Endothelial cell of umbilical vein (primary cell): Measurements from ENCODE around the gene CRELD2. TPM values are rescaled to one million over a fixed set of nuclear protein-coding genes. Genes with fewer than 3 reads are reported as not detected.

ENCODE experiments used
- BruUV-seq: library from RNA; stranded (reverse); fragments of 400-500 nt; replicated peaks from 2 replicates; lab custom pipeline; 2021; lab: Mats Ljungman, UMichigan
- CTCF ChIA-PET: fragments of 300-600, 350-600 bp; sonication (Branson Sonifier 250); formaldehyde crosslinking; loops from one replicate; lab custom pipeline; 2021; ENCODE audit warnings: antibody characterized with exemption, inconsistent platforms; lab: Charles Lee
- POLR2A ChIA-PET: fragments of 300-600, 350-600 bp; sonication (Branson Sonifier 250); formaldehyde crosslinking; loops from one replicate; lab custom pipeline; 2021; ENCODE audit warnings: antibody characterized with exemption, inconsistent platforms; lab: Charles Lee
- DNase-seq: peaks from one replicate; pipeline ENCODE4 v3.0.0-alpha.2; 2011; ENCODE audit warnings: low read depth, low spot score
- FAIRE-seq: peaks from 2 replicates; lab custom pipeline; 2011; peaks lifted over from hg19 to GRCh38; lab: Jason Lieb, UNC
- H2AFZ ChIP-seq: 2 replicates; pipeline ENCODE4 v1.6.0; 2012; ENCODE audit warnings: low read depth, low read length, control low read depth, inconsistent platforms
- H3K27ac ChIP-seq: 2 replicates; pipeline ENCODE4 v1.5.1; 2011; ENCODE audit warnings: low read depth, mild to moderate bottlenecking, control low read depth, low read length, moderate library complexity; ENCODE audit not compliant: insufficient read depth
- H3K27me3 ChIP-seq, 2 experiments: 2 replicates each; pipeline versions ENCODE4 v1.6.0 to v1.6.1; 2011; ENCODE audit warnings: low read length in 2 of 2, mixed read lengths in 1 of 2; ENCODE audit not compliant: control insufficient read depth in 2 of 2, insufficient read depth in 2 of 2
- H3K36me3 ChIP-seq, 2 experiments: 2 replicates in 1 of 2; 3 replicates in 1 of 2; pipeline ENCODE4 v1.5.1; 2011; ENCODE audit warnings: low read length in 2 of 2, mild to moderate bottlenecking in 1 of 2, moderate library complexity in 1 of 2; ENCODE audit not compliant: control insufficient read depth in 2 of 2, insufficient read depth in 2 of 2; ENCODE audit errors: extremely low read depth in 1 of 2
- H3K4me1 ChIP-seq: 3 replicates; pipeline ENCODE4 v1.5.1; 2011; ENCODE audit warnings: mild to moderate bottlenecking, low read length; ENCODE audit not compliant: control insufficient read depth, insufficient read depth; ENCODE audit errors: extremely low read depth
- H3K4me2 ChIP-seq: 2 replicates; pipeline ENCODE4 v1.6.1; 2011; ENCODE audit warnings: low read length, control low read depth, mixed read lengths; ENCODE audit not compliant: insufficient read depth
- H3K4me3 ChIP-seq, 3 experiments: fragments of 200-600 bp in 1 of 3; sonication (generic), shearing (Covaris generic) in 1 of 3; replicated peaks in 1 of 3; 2 replicates each; pipeline ENCODE4 v1.5.1; 2011 to 2016; ENCODE audit warnings: control low read depth in 3 of 3, low read length in 3 of 3, mild to moderate bottlenecking in 2 of 3, inconsistent platforms in 1 of 3, low read depth in 1 of 3, moderate library complexity in 1 of 3; ENCODE audit not compliant: insufficient read depth in 1 of 3
- H3K79me2 ChIP-seq: 2 replicates; pipeline ENCODE4 v1.6.0; 2012; ENCODE audit warnings: low read length, inconsistent platforms; ENCODE audit not compliant: control insufficient read depth, insufficient read depth
- H3K9ac ChIP-seq: replicated peaks from 2 replicates; pipeline ENCODE3; 2011; ENCODE audit warnings: low read length, control low read depth; ENCODE audit not compliant: insufficient read depth; ENCODE audit errors: extremely low read depth
- H3K9me1 ChIP-seq: replicated peaks from 3 replicates; pipeline ENCODE4 v1.6.0; 2011; ENCODE audit warnings: mild to moderate bottlenecking, low read length; ENCODE audit not compliant: control insufficient read depth, insufficient read depth; ENCODE audit errors: extremely low read depth
- H3K9me3 ChIP-seq: replicated peaks from 2 replicates; pipeline ENCODE4 v1.5.1; 2012; ENCODE audit warnings: low read length, inconsistent platforms; ENCODE audit not compliant: control insufficient read depth, insufficient read depth
- H4K20me1 ChIP-seq: replicated peaks from 2 replicates; pipeline ENCODE3; 2011; ENCODE audit warnings: mild to moderate bottlenecking, low read length; ENCODE audit not compliant: control insufficient read depth, insufficient read depth; ENCODE audit errors: extremely low read depth
- EZH2 ChIP-seq: IDR thresholded peaks from 2 replicates; pipeline ENCODE4 v1.6.1; 2012; ENCODE audit warnings: borderline replicate concordance, low read depth, mild to moderate bottlenecking, moderate library complexity, low read length, inconsistent platforms; ENCODE audit not compliant: severe bottlenecking
- FOS ChIP-seq: IDR thresholded peaks from 2 replicates; pipeline ENCODE4 v1.6.1; 2011; ENCODE audit warnings: mild to moderate bottlenecking, low read length, moderate library complexity, borderline replicate concordance; ENCODE audit not compliant: insufficient read depth
- GATA2 ChIP-seq: IDR thresholded peaks from 2 replicates; pipeline ENCODE4 v1.7.0; 2011; ENCODE audit warnings: low read depth, mild to moderate bottlenecking, moderate library complexity, mixed read lengths, low read length; ENCODE audit not compliant: insufficient read length, insufficient read depth
- JUN ChIP-seq: IDR thresholded peaks from 2 replicates; pipeline ENCODE4 v1.6.1; 2011; ENCODE audit warnings: borderline replicate concordance, low read depth; ENCODE audit not compliant: insufficient read length, insufficient read depth
- POLR2A ChIP-seq: IDR thresholded peaks from 2 replicates; pipeline ENCODE4 v1.6.1; 2012; ENCODE audit warnings: low read depth, mild to moderate bottlenecking, control low read depth, low read length
- POLR2AphosphoS5 ChIP-seq: IDR thresholded peaks from 2 replicates; pipeline ENCODE4 v1.6.1; 2012; ENCODE audit warnings: low read depth, mild to moderate bottlenecking, control low read depth, low read length, moderate library complexity; ENCODE audit not compliant: insufficient read depth
- dilution Hi-C: fragments of 300-500 bp; cut with MboI; formaldehyde crosslinking; loops from one replicate; pipeline ENCODE4 v1.15.0; 2019; ENCODE audit warnings: low sequenced_read_pairs; ENCODE audit not compliant: extremely low pct_ligation_motif_present
- intact Hi-C: fragments of 100-400 bp; cut with micrococcal nuclease; formaldehyde crosslinking; loops from one replicate; pipeline ENCODE4 v1.10.0; 2022
- polyA plus RNA-seq, 4 experiments: library from polyadenylated mRNA; depleted of rRNA in 3 of 4; stranded (reverse) in 3 of 4; unstranded in 1 of 4; fragments of >200 nt; gene quantifications; 2 replicates each; pipeline versions ENCODE4 v1.2.1 to v1.2.3, GENCODE V29; 2011 to 2012; ENCODE audit warnings: missing spikeins in 1 of 4
- total RNA-seq: library from RNA; stranded (reverse); gene quantifications from 2 replicates; pipeline ENCODE4 v1.2.3, GENCODE V29; 2021
- TF ChIP-seq, protein P1 (sequence below): IDR thresholded peaks from 2 replicates; pipeline ENCODE4 v1.6.1; 2011; ENCODE audit not compliant: insufficient read depth, insufficient read length
- TF ChIP-seq, protein P2 (sequence below), 2 donors: IDR thresholded peaks; 1 replicate in 1 of 2; 2 replicates in 1 of 2; pipeline ENCODE4 v1.5.1; 2011; ENCODE audit warnings: low read length in 2 of 2, mild to moderate bottlenecking in 2 of 2, moderate library complexity in 2 of 2, control low read depth in 1 of 2, inconsistent platforms in 1 of 2, low read depth in 1 of 2; ENCODE audit not compliant: insufficient read depth in 1 of 2; ENCODE audit errors: extremely low read depth in 1 of 2

Gene CRELD2
- total and polyA plus RNA-seq, 2 donors (not counting 3 experiments of a cell fraction or from before 2014, with no cell fraction given): 71.0 to 86.3 TPM

DNA sequence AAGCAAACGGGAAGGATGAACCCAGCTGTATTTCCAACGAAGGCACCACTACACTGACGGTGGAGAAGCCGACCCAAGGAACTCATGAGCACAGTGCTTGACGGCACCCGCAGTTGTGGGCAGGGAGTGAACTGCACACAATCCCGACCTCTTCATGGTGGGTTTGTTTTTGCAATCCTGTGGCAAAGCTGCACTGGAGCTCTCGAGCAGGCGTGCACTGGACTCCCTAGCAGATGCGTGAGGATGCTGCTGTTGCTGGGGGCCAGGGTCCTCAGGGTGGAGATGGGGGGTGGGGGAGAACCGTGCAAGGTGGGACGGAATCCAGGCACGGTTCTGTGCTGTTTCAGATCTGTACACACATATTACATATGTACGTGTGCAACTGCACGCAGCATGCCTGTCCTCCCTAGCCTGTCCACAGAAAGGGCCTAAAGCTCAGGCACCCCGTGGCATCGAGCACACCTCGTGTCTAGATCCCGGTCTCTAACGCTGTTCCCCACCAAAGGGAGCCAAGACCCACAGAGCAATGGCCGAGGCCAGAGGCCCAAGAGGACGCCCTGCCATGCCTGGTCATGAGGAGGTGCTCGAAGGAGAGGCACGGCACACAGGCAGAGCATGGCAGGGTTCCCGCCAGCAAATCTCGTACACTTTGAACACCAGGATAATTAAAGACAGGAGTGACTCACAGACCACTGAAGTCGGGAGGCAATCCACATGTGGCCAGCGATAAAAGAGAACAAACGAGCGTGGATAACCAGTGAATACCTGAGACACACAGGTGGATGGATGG lies 17.8 kb upstream of the CRELD2 start:
- Histone ChIP-seq H3K27me3 (no peaks in the 10 kb centered on the region), H3K4me2 (no peak overlapping the region), H3K27ac (no peak overlapping the region), H2AFZ (no peak overlapping the region), H4K20me1 (no peaks in the 10 kb centered on the region), H3K9me1 (no peaks in the 10 kb centered on the region), H3K4me3 (no peak overlapping the region), H3K9me3 (no peaks in the 10 kb centered on the region), H3K36me3 (peaks cover 0 to 15% of the 10 kb centered on the region in 2 experiments), H3K4me1 (no peaks in the 10 kb centered on the region), H3K79me2 (no peaks in the 10 kb centered on the region), H3K9ac (no peak overlapping the region)
- ChIA-PET CTCF (interaction anchor here (1.0 kb wide), 1 partner anchor 130 kb away, joined by 3 read pairs; no protein-coding TSS in a partner anchor), POLR2A (no interaction called here)
- no peak for DNase-seq
- dilution Hi-C loops: no loop called here
- no TSS peak for BruUV-seq
- no peak for FAIRE-seq
- intact Hi-C loops: no loop called here
- TF ChIP-seq GATA2: no peak
- TF ChIP-seq, protein P1, sequence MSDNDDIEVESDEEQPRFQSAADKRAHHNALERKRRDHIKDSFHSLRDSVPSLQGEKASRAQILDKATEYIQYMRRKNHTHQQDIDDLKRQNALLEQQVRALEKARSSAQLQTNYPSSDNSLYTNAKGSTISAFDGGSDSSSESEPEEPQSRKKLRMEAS: no peak
- TF ChIP-seq FOS: no peak
- TF ChIP-seq JUN: no peak
- no peak for TF ChIP-seq POLR2AphosphoS5

DNA sequence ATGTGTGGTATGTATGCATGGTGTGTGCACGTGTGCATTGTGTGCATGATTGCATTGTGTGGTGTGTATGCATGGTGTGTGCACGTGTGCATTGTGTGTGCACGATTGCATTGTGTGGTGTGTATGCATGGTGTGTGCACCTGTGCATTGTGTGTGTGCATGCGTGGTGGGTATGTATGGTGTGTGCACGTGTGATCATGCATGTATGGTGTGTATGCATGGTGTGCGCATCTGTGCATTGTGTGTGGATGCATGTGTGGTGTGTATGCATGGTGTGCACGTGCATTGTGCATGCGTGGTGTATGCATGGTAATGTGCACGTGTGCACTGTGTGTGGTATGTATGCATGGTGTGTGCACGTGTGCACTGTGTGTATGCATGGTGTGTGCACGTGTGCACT lies 17.0 kb upstream of the CRELD2 start:
- Histone ChIP-seq H3K4me1 (no peaks in the 10 kb centered on the region), H3K9me1 (no peaks in the 10 kb centered on the region), H3K36me3 (peaks cover 0 to 15% of the 10 kb centered on the region in 2 experiments), H3K9ac (no peak overlapping the region), H3K79me2 (no peaks in the 10 kb centered on the region), H3K27ac (no peak overlapping the region), H2AFZ (no peak overlapping the region), H3K27me3 (no peaks in the 10 kb centered on the region), H3K4me2 (no peak overlapping the region), H3K9me3 (no peaks in the 10 kb centered on the region), H3K4me3 (no peak overlapping the region), H4K20me1 (no peaks in the 10 kb centered on the region)
- DNase-seq (no peak), FAIRE-seq (no peak)
- no TSS peak for BruUV-seq
- TF ChIP-seq, protein P2, sequence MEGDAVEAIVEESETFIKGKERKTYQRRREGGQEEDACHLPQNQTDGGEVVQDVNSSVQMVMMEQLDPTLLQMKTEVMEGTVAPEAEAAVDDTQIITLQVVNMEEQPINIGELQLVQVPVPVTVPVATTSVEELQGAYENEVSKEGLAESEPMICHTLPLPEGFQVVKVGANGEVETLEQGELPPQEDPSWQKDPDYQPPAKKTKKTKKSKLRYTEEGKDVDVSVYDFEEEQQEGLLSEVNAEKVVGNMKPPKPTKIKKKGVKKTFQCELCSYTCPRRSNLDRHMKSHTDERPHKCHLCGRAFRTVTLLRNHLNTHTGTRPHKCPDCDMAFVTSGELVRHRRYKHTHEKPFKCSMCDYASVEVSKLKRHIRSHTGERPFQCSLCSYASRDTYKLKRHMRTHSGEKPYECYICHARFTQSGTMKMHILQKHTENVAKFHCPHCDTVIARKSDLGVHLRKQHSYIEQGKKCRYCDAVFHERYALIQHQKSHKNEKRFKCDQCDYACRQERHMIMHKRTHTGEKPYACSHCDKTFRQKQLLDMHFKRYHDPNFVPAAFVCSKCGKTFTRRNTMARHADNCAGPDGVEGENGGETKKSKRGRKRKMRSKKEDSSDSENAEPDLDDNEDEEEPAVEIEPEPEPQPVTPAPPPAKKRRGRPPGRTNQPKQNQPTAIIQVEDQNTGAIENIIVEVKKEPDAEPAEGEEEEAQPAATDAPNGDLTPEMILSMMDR (IDR thresholded peaks at IDR 0.05; ENCODE audit: extremely low read depth in 1 of 2, insufficient read depth in 1 of 2, low read depth in 1 of 2, low read length in 2 of 2): no peak
- TF ChIP-seq EZH2 (no peak), FOS (no peak), POLR2A (no peak)
- TF ChIP-seq, protein P1: no peak
- intact Hi-C loops: no loop called here
- POLR2A ChIA-PET: no interaction called here
- dilution Hi-C loops: no loop called here
- CTCF ChIA-PET: no interaction called here
